HG03460 (cell line): ENCODE data around the gene DOCK4.

Experiments used
- ATAC-seq: cut with Tn5 transposase; IDR thresholded peaks from one replicate; pipeline ENCODE4 v1.9.1; 2021; ENCODE audit not compliant: unreplicated experiment

The DOCK4 gene

DNA sequence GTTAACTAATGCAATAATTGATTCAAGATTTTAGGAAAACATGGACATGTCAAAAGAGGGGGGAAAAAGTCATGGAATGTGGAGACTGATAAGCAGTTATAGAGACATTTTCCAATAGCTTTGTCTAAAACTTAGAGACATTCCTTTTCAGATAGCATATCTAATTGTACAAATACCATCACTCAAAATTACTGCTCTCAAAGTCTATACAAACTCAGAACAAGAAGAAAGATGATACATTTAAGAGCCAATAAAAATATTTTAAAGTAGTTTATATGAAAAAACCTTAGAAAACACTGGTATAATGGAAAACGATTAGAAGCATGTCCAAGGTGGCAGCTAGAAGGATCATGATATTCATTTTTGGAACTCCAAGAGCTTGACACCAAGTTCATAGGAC, 146.5 kb downstream of the DOCK4 start:
- no peak for ATAC-seq

DNA sequence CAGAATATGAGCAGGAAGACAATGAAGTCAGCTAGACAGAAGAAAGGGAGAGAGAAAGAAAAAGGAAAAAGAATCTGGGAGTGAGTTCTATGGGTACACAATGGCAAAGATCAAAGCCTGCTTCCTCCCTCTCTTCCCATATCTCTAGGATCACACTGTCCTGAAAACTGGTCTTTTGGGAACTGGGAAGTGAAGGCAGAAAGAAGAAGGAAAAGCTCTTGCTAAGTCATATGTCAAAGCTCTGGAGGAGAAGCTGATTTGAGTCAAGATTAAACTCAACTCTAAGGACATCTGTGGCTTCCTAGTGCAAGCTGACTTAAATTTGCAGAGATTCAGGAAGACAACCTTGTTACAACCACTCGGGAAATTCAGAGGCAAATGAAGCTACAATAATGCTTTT, 147.5 kb downstream of the DOCK4 start:
- ATAC-seq = no peak

DNA sequence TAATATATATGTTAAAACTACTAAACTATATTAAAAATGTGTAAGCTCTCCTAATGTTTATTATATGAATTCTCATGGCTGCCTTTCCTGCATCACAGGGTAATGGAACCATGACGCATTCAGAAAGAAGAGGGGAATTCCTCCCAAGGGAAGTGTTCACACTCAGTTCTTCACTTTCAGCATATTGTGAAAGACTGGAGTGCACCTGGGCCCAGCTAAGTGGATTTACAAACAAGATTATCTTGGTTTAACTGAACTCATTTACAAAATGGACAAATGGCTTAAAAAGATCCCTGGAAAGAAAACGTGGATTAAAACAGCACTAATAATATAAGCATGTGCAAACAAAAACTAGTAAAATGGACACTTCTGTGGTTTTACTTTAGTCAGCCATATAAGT, 149.8 kb downstream of the DOCK4 start:
- ATAC-seq = peak; percentile 91

DNA sequence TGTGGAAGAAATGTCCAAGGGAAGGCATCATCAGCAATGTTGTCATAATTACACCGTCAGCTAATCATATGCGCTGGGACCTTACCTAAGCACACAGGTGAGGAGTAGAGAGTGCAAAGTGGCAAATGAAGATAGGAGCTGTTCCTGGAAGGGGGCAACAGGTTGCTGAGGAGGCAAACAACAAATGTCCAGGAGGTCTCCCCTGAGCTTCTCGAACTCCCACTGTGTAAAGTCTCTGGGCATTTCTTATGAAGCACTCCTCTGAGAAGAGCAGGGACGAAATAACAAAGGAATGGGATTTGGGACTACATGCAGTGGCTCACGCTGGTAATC, 152.5 kb downstream of the DOCK4 start:
- ATAC-seq = no peak

DNA sequence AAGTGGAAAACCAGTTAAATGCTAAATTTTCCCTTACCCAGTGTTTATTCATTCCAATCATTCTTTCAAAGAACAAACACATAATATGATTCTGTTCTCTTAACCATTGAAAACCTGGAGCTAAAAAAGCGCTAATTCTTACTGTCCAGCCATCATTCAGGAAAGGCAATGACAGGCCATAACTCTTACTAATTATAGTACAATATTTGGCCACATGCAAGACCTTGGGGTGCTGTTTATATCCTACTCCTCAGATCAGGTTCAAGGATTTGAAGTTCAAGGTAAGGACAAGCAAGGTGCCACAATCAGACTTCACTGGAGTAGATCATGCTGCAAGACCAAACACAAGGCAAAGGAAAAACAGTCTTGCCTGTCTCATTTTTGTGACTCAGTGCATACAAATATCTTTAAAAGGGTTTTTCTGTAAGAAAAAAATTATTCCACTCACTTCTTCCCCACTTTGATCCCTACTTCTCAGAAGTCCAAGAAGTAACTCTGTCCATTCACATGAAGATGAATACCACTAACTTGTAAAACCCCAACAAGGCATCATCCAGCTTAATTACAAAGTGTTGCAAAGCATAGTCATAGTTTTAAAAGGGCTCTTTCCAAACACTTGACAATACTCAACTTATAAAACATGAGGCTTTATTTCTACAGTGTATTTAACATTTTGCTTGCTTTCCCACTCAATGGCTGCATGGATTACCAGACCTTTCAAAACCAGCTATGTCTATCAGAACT, 153.0 kb downstream of the DOCK4 start:
- ATAC-seq = no peak

DNA sequence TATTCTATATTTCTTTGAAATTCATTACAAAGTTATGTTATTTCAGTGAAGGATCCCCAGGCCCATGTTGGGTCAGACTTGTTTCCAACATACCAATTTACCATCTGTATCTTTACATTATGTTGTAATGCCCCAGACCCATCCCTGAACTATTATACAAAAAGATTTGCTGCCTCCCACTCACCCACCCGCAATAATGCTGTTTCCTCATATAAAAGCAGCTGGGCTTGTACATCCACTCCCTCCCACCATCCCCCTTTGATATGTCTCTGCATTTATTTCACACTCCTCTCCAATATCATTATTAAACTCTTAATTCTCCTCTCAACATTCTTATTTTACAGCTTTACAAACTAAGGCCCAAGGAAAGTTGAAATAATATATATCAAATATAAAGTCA, 153.7 kb downstream of the DOCK4 start:
- no peak for ATAC-seq

DNA sequence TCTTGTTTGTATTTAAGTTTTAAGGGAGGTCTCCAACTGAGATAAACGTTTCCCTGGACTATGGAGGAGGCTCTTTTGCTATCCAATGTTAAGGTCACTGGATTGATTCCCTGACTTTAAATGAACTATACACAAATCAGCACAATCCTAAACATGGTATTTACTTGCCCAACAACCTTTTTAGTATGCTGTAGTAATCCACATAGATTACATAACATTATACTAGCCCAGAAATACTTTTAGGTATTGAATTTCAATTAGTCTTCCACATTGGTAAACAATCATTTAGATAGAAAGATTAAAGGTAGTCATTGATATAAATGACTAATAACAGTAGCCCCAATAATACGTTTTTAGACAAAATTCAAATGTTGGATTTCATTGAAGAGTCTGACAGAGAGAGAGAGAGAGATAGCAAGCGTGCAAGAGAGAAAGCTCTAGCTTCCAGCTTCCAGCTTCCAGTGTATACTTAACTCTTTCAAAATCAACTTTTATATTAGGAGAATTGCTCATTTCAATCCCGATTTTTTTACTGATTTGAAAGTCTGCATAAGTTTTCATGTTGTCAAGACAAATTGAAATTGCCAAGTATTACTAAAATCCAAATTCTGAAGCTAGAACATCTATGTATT, 155.8 kb downstream of the DOCK4 start:
- no peak for ATAC-seq

DNA sequence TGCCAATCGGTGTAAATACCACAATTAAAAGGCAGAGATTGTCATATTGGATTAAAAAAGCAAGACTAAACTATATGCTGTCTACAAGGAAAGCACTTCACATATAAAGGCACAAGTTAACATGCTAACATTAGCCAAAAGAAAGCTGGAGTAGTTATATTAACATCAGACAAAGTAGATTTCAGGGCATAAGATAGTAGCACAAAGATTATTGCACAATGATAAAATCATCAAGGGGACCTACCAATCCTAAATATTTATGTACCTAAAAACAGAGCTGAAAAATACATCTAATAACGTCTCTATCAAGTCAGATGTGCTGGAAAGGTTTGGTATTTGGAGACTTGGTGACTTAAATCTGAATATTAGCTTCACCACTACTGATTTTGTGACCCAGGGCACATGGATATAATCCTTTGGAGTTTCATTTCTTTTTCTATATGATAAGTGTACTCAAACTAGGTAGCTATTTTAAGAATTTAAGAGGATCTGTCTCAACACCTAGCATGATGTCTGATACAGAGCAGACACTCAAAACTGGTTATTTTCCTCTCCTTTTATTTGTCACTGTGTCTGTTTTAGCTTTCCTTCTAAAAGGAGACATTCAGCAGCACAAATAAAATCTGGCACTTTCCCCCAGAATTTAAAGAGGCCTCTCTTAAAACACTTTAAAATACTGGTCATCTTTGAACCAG, 156.5 kb downstream of the DOCK4 start:
- ATAC-seq = no peak

DNA sequence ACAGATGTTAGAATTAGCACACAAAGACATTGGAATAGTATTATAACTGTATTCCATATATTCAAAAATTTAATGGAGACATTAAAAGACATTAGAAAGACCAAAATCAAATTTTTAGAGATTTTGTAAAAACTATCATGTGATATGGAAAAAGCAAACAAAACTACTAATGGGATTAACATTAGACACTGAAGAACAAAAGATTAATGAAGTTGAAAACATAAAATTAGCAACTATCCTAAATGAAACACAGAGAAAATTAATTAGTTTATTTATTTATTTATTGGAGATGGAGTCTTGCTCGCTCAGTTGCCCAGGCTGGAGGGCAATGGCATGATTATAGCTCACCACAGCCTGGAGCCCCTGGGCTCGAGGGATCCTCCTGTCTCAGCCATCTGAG, 158.8 kb downstream of the DOCK4 start:
- no peak for ATAC-seq

DNA sequence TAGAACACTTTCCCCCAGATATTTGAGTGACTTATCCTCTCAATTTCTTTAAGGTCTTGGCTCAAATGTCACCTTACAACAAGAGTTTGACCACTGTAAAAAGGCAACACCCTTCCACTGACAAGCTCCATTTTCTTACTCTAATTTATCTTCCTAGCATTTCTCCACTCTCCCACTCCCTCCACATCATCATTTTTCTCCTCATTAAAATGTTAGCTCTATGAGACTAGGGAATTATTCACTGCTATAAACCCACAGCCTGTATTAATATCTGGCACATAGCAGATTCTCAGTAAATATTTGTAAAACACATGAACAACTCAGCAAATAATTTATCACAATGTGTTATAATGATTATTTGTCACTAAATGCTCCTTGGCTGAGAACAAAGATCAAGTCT, 161.0 kb downstream of the DOCK4 start:
- no peak for ATAC-seq

DNA sequence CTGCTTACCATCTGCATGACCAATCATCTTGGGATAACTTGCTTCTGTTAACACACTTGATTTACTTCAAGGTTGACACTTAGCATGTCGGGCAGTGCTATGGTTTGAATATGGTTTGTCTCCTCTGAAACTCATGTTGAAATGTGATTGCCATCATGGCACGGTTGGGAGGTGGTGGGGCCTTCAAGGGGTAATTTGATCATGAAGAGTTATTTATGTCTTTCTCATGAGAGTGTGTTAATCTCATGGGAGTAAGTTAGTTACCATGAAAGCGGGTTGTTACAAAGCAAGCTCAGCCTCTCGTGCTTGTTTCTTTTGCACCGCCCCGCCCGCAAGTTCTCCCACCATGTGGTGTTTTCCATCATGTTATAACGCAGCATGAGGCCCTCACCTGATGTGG, 163.6 kb downstream of the DOCK4 start:
- no peak for ATAC-seq

DNA sequence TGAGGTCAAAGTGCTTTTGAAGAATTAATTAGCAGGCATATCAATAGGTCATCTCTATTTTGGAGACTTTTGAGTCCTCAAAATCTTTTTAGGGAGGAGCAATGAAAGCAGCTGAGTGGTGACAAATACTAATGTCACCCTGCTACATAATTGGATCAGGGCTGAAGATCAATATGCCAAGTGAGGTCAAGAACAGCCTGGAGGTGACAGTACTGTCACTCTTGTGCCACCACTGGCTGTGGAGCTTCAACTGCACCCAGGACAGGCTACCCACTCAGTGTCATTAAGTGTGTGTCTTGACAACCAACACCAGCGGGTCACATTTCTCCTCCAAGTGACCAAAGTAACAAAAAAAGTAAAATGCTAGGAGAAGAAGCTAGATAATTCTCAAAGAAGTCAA, 167.8 kb downstream of the DOCK4 start:
- ATAC-seq = no peak

DNA sequence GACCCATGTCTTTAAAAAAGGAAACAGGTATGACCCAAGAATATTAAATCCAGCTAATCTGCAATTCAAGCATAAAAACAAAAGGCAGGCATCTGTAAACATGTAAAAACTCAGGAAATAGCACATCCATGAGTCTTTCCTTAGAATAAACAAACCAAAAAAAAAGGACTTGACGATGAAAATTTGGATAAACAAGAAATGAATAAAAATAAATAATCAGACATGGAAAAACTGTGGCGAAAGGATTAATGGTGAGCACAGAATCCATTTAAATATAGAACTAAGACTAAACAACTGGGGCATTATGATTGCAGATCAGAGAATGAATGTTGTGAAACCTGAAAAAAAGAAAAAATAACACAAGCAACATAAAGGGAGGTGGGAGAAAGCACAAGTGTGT, 170.1 kb downstream of the DOCK4 start:
- ATAC-seq = no peak

DNA sequence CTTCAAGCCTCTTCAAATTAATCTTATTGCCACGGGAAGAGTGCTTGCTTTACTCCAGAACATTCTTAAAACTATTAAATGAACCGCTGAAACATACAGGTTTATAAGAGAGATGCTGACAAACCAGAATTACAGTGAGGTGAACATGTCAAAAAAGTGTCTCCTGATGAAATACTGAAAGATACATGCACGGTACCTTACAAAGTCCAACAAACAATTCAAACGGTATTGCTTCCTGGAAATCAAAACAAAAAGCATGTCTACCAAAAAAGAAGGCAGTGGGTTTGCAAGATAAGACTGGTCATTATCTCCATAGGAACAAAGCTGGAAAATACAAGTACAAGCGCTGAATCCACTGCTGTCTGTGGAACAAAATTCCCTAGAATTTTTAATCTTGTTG, 174.5 kb downstream of the DOCK4 start:
- ATAC-seq = no peak

DNA sequence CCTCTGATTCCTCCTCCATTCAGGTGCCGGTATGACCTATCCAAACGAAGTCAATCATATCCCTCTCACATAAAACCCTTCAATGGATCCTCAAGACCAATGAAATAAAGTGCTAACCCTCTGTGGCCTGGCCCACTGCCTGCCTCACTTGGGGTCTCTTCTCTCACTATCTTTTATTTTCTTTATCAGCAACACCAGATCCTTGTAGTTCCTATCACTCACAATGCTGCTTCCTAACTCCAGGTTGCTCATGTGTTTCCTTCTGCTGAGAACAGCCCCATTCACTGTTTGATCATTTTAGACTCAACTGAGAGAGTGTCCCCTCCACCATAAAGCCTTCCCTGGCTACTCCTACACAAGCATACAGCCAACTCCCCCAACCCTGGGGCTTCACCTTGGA, 180.6 kb downstream of the DOCK4 start:
- ATAC-seq = no peak

DNA sequence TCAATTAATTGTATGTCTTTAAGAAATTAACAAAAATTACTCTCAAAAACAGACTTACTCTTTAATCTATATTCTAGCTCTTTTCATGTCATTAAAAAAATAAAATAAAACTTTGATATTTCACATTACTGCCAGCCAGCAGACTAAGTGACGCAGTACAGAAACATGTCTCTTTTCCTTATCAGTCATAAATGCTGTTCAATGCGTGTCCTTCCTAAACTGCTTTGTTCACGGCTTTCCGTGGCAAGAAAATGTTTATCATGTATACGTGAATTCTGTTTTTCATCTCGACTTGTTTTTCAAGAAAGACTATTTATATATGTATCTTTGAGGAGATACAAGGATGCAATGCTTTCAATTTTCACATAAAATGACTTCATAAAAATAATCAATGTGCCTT, 182.4 kb downstream of the DOCK4 start:
- no peak for ATAC-seq

DNA sequence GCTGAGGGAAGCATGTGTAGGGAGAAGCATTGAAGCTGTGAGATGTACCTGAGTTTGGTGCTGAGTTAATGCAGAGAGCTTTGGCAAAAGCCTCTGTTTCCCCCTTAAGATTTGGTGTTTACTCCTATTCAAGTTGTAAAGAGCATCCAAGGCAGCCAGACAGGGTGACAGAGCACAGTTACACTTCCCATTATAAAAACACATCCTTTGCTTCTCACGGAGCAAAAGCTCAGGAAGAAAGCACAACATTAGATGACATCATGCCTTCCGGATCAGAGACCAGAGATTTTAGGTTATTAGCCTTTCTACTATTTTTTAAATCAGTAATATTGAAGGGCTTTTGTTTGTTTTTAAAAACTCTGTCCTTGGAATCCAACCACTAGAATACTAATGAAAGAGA, 182.9 kb downstream of the DOCK4 start:
- no peak for ATAC-seq

DNA sequence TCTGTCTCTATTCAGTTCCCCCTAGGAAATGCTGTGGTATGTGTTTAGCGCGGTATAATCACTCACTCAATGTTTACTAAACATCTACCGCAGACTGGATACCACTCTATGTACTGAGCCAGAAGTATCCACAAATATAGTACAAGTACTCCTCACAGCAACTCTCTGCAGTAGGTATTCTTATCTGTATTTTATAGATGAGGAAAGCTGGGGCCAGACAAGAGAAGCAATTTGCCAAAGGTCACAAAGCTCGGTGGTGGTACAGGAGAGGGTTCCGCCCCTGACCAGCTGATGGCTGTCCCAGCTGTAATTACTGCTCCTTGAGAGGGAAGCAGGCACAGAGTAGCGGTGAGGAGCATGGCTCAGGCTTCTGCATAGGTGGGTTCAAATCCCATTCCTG, 184.1 kb downstream of the DOCK4 start:
- ATAC-seq = no peak

DNA sequence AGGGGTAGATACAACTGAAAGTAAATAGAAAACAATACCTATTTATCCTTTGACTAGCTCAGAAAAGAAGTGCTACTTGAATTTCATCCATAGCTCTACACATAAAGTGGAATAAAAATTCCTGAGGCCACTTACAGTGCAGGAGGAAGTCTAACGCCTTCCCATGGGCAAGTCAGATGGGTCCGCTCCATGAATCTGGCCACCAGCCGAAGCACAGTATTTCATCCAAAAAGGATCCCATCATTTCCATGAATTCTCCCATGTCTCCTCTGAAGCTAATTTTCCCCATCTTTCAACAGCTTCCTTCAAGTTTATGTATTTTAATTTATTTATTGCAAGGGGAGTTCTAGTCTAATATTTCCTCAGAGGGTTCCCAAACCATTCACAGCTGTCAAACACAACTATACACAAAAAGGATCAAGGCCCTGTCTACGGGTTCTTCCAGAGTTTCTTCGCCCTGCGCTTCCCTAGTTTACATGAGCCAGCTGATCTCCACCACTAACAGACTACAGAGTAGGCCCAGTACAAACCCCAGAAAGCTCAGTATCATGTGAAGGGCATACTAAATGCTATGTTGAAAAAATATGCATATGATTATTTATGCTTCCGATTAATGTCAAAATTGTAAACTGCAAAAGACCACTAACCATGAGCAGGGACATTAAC, 184.7 kb downstream of the DOCK4 start:
- no peak for ATAC-seq

DNA sequence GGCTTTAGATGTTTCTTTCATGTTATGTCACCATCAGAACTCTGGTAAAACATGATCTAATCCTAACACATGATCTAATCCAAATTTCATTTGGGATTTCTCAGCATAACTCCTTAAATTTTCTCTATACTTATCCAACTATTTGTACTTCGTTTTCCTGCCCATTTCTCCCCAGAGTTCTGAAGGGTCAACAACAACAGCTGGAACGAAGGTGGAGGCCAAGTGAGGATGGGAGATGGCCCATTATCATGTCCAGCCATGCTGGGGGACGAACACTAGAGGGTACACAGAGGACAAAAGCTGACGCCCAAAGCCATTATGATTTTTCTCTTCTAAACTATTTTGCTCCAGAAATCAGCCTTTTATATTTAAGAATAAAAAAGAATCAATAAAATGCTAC, 185.4 kb downstream of the DOCK4 start:
- no peak for ATAC-seq

DNA sequence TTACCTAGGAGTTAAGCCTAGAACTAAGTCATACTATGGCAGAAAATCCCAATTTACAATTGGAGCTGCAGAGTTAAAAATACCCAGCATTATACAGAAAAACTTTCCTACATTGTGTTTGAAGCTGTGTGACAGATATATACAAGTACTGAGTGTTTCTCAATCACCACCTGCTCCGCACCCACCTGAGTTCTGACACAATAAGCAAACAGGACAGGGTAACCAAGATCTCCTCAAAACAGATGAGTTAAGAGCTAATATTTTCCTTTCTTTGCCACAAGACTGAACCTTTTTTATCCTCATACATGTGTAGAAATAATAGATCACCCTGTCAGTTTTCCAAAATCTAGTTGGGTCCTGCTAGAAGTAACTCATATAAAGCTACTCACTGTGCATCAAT, 186.3 kb downstream of the DOCK4 start:
- no peak for ATAC-seq
